HepG2 (cell line): ENCODE data around the gene OTOP1.
"Not testable (repeated sequence)": the region's sequence is repeated elsewhere in the genome, so short reads cannot be mapped to it uniquely, and the experiment has no call there.

Source experiments
- CTCF ChIP-seq: sonication (generic); formaldehyde crosslinking; IDR thresholded peaks from 2 replicates; pipeline ENCODE4 v1.5.0; 2020; ENCODE audit warnings: mild to moderate bottlenecking, missing genetic modification reagents, moderate library complexity
- ELF4 ChIP-seq: sonication (generic); formaldehyde crosslinking; IDR thresholded peaks from 2 replicates; pipeline ENCODE4 v1.5.0; 2020; ENCODE audit warnings: missing genetic modification reagents, mild to moderate bottlenecking, moderate library complexity, borderline replicate concordance
- GTF3A ChIP-seq: sonication (generic); formaldehyde crosslinking; conservative IDR thresholded peaks from 2 replicates; pipeline ENCODE4 v1.4.0; 2020; ENCODE audit warnings: mild to moderate bottlenecking, missing genetic modification reagents
- SRY ChIP-seq: sonication (generic); formaldehyde crosslinking; IDR thresholded peaks from 2 replicates; pipeline ENCODE4 v1.8.0; 2022; ENCODE audit warnings: mild to moderate bottlenecking, missing genetic modification reagents
- TCF7L2 ChIP-seq: IDR thresholded peaks from 2 replicates; pipeline ENCODE4 v1.6.1; 2011; ENCODE audit warnings: mild to moderate bottlenecking, low read depth, low read length, moderate library complexity
- ZNF414 ChIP-seq: sonication (generic); formaldehyde crosslinking; IDR thresholded peaks from 2 replicates; pipeline ENCODE4 v1.5.0; 2020; ENCODE audit warnings: missing genetic modification reagents
- ZNF577 ChIP-seq: sonication (generic); formaldehyde crosslinking; IDR thresholded peaks from 2 replicates; pipeline ENCODE4 v1.4.0; 2020; ENCODE audit warnings: mild to moderate bottlenecking, low read depth, missing genetic modification reagents, borderline replicate concordance
- ZNF75D ChIP-seq: sonication (generic); formaldehyde crosslinking; IDR thresholded peaks from 2 replicates; pipeline ENCODE4 v1.8.1; 2023; ENCODE audit warnings: missing genetic modification reagents, mild to moderate bottlenecking, borderline replicate concordance
- TF ChIP-seq, protein P1 (sequence below): sonication (generic); formaldehyde crosslinking; IDR thresholded peaks from 2 replicates; pipeline ENCODE4 v1.4.0; 2020; ENCODE audit warnings: mild to moderate bottlenecking, missing genetic modification reagents, borderline replicate concordance
- TF ChIP-seq, protein P2 (sequence below): sonication (generic); formaldehyde crosslinking; IDR thresholded peaks from 2 replicates; pipeline ENCODE4 v1.4.0; 2020; ENCODE audit warnings: mild to moderate bottlenecking, missing genetic modification reagents

DNA sequence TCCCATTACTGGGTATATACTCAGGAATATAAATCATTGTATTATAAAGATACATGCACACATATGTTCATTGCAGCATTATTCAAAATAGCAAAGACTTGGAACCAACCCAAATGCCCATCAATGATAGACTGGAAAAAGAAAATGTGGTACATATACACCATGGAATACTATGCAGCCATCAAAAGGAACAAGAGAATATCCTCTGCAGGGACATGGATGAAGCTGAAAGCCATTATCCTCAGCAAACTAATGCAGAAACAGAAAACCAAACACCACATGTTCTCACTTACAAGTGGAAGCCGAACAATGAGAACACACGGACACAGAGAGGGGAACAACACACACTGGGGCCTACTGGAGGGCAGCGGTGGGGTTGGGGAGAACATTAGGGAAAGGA, 31.0 kb upstream of the OTOP1 start:
- TF ChIP-seq TCF7L2; SRY; GTF3A (CRISPR knock-in tag); ZNF577 (CRISPR knock-in tag); ZNF75D (CRISPR knock-in tag); ZNF414; CTCF (CRISPR knock-in tag); ELF4: not testable (repeated sequence)
- TF ChIP-seq, protein P1, sequence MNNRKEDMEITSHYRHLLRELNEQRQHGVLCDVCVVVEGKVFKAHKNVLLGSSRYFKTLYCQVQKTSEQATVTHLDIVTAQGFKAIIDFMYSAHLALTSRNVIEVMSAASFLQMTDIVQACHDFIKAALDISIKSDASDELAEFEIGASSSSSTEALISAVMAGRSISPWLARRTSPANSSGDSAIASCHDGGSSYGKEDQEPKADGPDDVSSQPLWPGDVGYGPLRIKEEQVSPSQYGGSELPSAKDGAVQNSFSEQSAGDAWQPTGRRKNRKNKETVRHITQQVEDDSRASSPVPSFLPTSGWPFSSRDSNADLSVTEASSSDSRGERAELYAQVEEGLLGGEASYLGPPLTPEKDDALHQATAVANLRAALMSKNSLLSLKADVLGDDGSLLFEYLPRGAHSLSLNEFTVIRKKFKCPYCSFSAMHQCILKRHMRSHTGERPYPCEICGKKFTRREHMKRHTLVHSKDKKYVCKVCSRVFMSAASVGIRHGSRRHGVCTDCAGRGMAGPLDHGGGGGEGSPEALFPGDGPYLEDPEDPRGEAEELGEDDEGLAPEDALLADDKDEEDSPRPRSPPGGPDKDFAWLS (CRISPR knock-in tag): not testable (repeated sequence)
- TF ChIP-seq, protein P2, sequence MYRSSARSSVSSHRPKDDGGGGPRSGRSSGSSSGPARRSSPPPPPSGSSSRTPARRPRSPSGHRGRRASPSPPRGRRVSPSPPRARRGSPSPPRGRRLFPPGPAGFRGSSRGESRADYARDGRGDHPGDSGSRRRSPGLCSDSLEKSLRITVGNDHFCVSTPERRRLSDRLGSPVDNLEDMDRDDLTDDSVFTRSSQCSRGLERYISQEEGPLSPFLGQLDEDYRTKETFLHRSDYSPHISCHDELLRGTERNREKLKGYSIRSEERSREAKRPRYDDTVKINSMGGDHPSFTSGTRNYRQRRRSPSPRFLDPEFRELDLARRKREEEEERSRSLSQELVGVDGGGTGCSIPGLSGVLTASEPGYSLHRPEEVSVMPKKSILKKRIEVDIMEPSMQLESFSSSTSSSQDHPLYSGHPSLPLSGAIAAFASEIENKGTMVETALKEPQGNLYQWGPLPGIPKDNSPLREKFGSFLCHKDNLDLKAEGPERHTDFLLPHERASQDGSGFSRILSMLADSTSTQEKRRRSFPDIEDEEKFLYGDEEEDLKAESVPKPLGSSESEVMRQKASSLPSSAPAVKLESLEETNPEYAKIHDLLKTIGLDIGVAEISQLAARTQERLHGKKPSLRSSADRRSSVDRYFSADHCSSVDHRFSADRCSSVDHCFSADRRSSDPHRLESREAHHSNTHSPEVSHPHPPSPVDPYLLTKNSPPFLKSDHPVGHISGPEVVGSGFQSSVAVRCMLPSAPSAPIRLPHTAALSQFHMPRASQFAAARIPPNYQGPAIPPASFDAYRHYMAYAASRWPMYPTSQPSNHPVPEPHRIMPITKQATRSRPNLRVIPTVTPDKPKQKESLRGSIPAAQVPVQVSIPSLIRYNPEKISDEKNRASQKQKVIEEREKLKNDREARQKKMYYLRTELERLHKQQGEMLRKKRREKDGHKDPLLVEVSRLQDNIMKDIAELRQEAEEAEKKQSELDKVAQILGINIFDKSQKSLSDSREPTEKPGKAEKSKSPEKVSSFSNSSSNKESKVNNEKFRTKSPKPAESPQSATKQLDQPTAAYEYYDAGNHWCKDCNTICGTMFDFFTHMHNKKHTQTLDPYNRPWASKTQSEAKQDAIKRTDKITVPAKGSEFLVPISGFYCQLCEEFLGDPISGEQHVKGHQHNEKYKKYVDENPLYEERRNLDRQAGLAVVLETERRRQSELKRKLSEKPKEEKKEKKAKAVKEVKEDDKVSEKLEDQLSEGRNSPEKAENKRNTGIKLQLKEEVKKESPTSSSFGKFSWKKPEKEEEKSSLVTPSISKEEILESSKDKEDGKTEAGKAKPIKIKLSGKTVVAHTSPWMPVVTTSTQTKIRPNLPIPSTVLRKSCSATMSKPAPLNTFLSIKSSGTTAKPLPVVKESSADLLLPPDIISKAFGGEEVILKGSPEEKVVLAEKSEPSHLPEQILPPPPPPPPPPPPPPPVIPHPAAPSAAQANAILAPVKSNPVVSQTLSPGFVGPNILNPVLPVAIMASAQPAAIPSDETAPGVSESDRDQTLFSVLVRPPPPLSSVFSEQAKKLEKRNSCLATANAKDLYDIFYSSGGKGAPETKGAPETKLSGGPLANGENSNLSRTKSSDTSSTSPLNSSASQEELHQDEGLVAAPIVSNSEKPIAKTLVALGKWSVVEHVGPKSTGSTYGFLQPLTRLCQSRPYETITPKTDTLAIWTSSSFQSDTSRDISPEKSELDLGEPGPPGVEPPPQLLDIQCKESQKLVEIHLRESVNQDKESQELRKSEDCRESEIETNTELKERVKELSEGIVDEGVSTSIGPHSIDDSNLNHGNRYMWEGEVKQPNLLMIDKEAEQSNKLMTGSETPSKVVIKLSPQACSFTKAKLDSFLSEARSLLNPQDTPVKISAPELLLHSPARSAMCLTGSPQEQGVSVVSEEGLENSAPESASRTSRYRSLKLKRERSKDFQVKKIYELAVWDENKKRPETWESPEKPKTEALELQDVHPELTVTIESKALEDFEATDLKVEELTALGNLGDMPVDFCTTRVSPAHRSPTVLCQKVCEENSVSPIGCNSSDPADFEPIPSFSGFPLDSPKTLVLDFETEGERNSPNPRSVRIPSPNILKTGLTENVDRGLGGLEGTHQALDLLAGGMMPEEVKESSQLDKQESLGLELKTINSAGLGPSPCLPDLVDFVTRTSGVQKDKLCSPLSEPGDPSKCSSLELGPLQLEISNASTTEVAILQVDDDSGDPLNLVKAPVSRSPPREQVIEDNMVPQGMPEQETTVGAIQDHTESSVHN: not testable (repeated sequence)
